Body of pancreas (tissue), 4 donors: ENCODE data around the gene PRR15L.

ENCODE experiments used
- CTCF ChIP-seq, 7 experiments: fragments of 450-650 bp in 4 of 7; fragments of 200-600 bp in 3 of 7; sonication (generic) in 3 of 7; IDR thresholded peaks; one replicate each; pipeline ENCODE4 v1.5.1; 2016 to 2019; ENCODE audit warnings: antibody characterized with exemption in 7 of 7
- POLR2A ChIP-seq, 3 donors: fragments of 450-650 bp; IDR thresholded peaks; one replicate each; pipeline ENCODE4 v1.6.1; 2016; ENCODE audit warnings: antibody characterized with exemption in 3 of 3, mild to moderate bottlenecking in 2 of 3

DNA sequence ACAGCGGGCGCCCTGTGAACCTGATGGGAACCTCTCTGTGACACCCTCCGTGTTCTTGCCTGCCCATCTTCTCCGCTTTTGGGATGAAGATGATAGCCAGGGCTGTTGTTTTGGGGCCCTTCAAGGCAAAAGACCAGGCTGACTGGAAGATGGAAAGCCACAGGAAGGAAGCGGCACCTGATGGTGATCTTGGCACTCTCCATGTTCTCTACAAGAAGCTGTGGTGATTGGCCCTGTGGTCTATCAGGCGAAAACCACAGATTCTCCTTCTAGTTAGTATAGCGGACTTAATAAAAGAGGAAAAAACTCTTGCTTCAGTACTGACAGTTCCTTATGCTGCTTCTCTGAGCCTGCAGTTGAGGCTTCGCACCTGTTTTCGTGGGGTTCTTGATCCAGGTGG, 23.8 kb upstream of the PRR15L start:
- TF ChIP-seq CTCF (IDR thresholded peaks at IDR 0.05): no peak
- TF ChIP-seq POLR2A (IDR thresholded peaks at IDR 0.05): no peak
